ENCODE measurements around the gene MCAT. TPM values are rescaled to one million over a fixed set of nuclear protein-coding genes. Genes with fewer than 3 reads are reported as not detected.

The MCAT gene
- total and polyA plus RNA-seq, 2 of the 4 experiments (the other 2 are of a cell fraction) = 7.3 to 19.7 TPM

GRCh38 chr22:43118024-43118849 is 25.0 kb downstream of the MCAT start:
- Histone ChIP-seq H3K27me3 (ENCODE audit: control insufficient read depth, insufficient read depth, low read length) (peaks cover 18% of the 10 kb centered on the region), H3K4ac (ENCODE audit: low read depth, low read length) (no peak overlapping the region), H3K18ac (ENCODE audit: low read depth, low read length) (no peak overlapping the region), H3K27ac (ENCODE audit: insufficient read depth, low read length) (no peak overlapping the region), H3K9me1 (ENCODE audit: insufficient read depth, low read length) (no peaks in the 10 kb centered on the region), H3K14ac (replicated peaks; ENCODE audit: low read depth, low read length) (no peak overlapping the region), H3K23ac (ENCODE audit: low read depth, low read length) (no peak overlapping the region), H2BK120ac (ENCODE audit: low read depth, low read length) (no peak overlapping the region), H4K91ac (ENCODE audit: insufficient read depth, low read depth, low read length) (no peak overlapping the region), H3K9ac (ENCODE audit: low read depth, low read length) (no peak overlapping the region), H2AK9ac (replicated peaks; ENCODE audit: low read depth, low read length, poor library complexity) (no peak overlapping the region), H2BK20ac (ENCODE audit: low read depth, low read length) (no peak overlapping the region), H2AK5ac (ENCODE audit: low read depth, low read length) (no peak overlapping the region), H3K36me3 (ENCODE audit: control insufficient read depth, insufficient read depth, low read length) (no peaks in the 10 kb centered on the region), H2BK5ac (ENCODE audit: low read depth, low read length, poor library complexity, severe bottlenecking) (no peak overlapping the region), H4K8ac (ENCODE audit: low read depth in 2 of 2, low read length in 2 of 2) (no peak overlapping the region), H3K79me1 (ENCODE audit: low read depth in 1 of 2, low read length in 2 of 2) (no peaks in the 10 kb centered on the region), H3K4me1 (ENCODE audit: control insufficient read depth, insufficient read depth, low read length) (no peaks in the 10 kb centered on the region), H3K4me3 (ENCODE audit: insufficient read depth, low read depth, low read length) (no peak overlapping the region), H3K4me2 (ENCODE audit: low read depth, low read length) (no peak overlapping the region), H2BK15ac (ENCODE audit: low read depth, low read length) (no peak overlapping the region), H4K5ac (ENCODE audit: low read depth, low read length) (no peak overlapping the region), H2AFZ (replicated peaks; ENCODE audit: low read length, poor library complexity) (peak overlapping the region; percentile 21), H4K20me1 (ENCODE audit: insufficient read depth, low read length) (no peaks in the 10 kb centered on the region), H3K9me3 (ENCODE audit: control insufficient read depth, insufficient read depth, low read length) (no peaks in the 10 kb centered on the region), H3K56ac (ENCODE audit: extremely low read depth, insufficient read depth, low read length) (no peak overlapping the region)
- dilution Hi-C loops (cut with HindIII; ENCODE audit: low sequenced_read_pairs, unreplicated experiment) (no loop called here), in situ Hi-C loops (cut with MboI; ENCODE audit: low sequenced_read_pairs) (no loop called here), intact Hi-C loops (cut with micrococcal nuclease) (no loop called here)
- no peak for DNase-seq
- ATAC-seq (ENCODE audit: low read depth) = no peak; the same call in 1 of the 2 replicates
- TF ChIP-seq MAFK (IDR thresholded peaks at IDR 0.05; ENCODE audit: low read depth, low read length) = no peak
- BruUV-seq (replicated peaks) = no TSS peak
- WGBS, 2 experiments (ENCODE audit: extremely low coverage in 2 of 2, insufficient read length in 1 of 2) = 17% methylated on average over 4 of the region's 21 CpGs; no CpG with 5 or more reads in 1 of the 2 experiments
- ChIA-PET POLR2A (ENCODE audit: unreplicated experiment) (no interaction called here), CTCF (no interaction called here)

Data from IMR-90 (cell line).